ENCODE data around the gene ATP10A. TPM values are rescaled to one million over a fixed set of nuclear protein-coding genes. Genes with fewer than 3 reads are reported as not detected.

The ATP10A gene
- polyA plus RNA-seq, 3 donors, result 0.71 to 3.9 (median 0.92) TPM

- H3K79me2 ChIP-seq (ENCODE audit: insufficient read depth, low read length), result no peaks in the 10 kb centered on the region
- H3K4me1 ChIP-seq (ENCODE audit: control insufficient read depth in 1 of 2, insufficient read depth in 2 of 2, low read length in 2 of 2), result no peaks in the 10 kb centered on the region
- TF ChIP-seq CTCF (IDR thresholded peaks at IDR 0.05), result no peak
- H3K4me2 ChIP-seq (replicated peaks; ENCODE audit: extremely low read depth, low read length, poor library complexity, severe bottlenecking), result no peak overlapping the region
- H3K27ac ChIP-seq (ENCODE audit: low read depth in 1 of 2, low read length in 2 of 2), result no peak overlapping the region
- H3K9ac ChIP-seq (ENCODE audit: insufficient read depth, low read length, poor library complexity, severe bottlenecking), result no peak overlapping the region
- Mint-ChIP-seq H3K4me3 (no peak overlapping the region), H3K9me3 (peaks cover 0 to 11% (median 3%) of the 10 kb centered on the region in 7 donors), H3K27ac (no peak overlapping the region), H3K4me1 (no peaks in the 10 kb centered on the region), H3K36me3 (no peaks in the 10 kb centered on the region), H3K27me3 (ENCODE audit: low read depth in 3 of 3) (peaks cover 0 to 2% (median 1%) of the 10 kb centered on the region in 3 donors)
- no peaks in the 10 kb centered on the region for H4K20me1 ChIP-seq (ENCODE audit: insufficient read depth, low read length)
- intact Hi-C loops (cut with micrococcal nuclease), result no loop called here
- no peak for DNase-seq
- no peaks in the 10 kb centered on the region for H3K9me3 ChIP-seq (replicated peaks in 1 of 2; ENCODE audit: control insufficient read depth in 1 of 2, insufficient read depth in 1 of 2, low read length in 2 of 2)
- H3K27me3 ChIP-seq (ENCODE audit: control insufficient read depth in 2 of 2, insufficient read depth in 2 of 2, low read length in 2 of 2), result no peaks in the 10 kb centered on the region
- H3K4me3 ChIP-seq (replicated peaks in 1 of 3; ENCODE audit: low read depth in 2 of 3, low read length in 3 of 3), result no peak overlapping the region
- H2AFZ ChIP-seq (ENCODE audit: insufficient read depth, low read depth, low read length, poor library complexity, severe bottlenecking), result no peak overlapping the region
- no peaks in the 10 kb centered on the region for H3K36me3 ChIP-seq (replicated peaks in 1 of 2; ENCODE audit: control insufficient read depth in 1 of 2, insufficient read depth in 2 of 2, low read length in 2 of 2)
These were observed 34.5 kb upstream of the ATP10A start for GRCh38 chr15:25897658-25898057.

- WGBS (ENCODE audit: insufficient coverage), result 100% methylated on average over 1 of the region's 3 CpGs
These were observed 31.3 kb upstream of the ATP10A start for GRCh38 chr15:25894371-25894902.

More at GRCh38 chr15:25894371-25894902, 31.3 kb upstream of the ATP10A start:
- peaks cover 0 to 11% (median 3%) of the 10 kb centered on the region in 7 donors for H3K9me3 Mint-ChIP-seq
- Histone ChIP-seq H3K79me2 (ENCODE audit: insufficient read depth, low read length) (no peaks in the 10 kb centered on the region), H3K9me3 (replicated peaks in 1 of 2; ENCODE audit: control insufficient read depth in 1 of 2, insufficient read depth in 1 of 2, low read length in 2 of 2) (no peaks in the 10 kb centered on the region), H3K36me3 (replicated peaks in 1 of 2; ENCODE audit: control insufficient read depth in 1 of 2, insufficient read depth in 2 of 2, low read length in 2 of 2) (no peaks in the 10 kb centered on the region), H3K4me1 (ENCODE audit: control insufficient read depth in 1 of 2, insufficient read depth in 2 of 2, low read length in 2 of 2) (no peaks in the 10 kb centered on the region), H3K27me3 (ENCODE audit: control insufficient read depth in 2 of 2, insufficient read depth in 2 of 2, low read length in 2 of 2) (no peaks in the 10 kb centered on the region), H3K9ac (ENCODE audit: insufficient read depth, low read length, poor library complexity, severe bottlenecking) (no peak overlapping the region), H3K4me3 (replicated peaks in 1 of 3; ENCODE audit: low read depth in 2 of 3, low read length in 3 of 3) (no peak overlapping the region), H4K20me1 (ENCODE audit: insufficient read depth, low read length) (no peaks in the 10 kb centered on the region), H3K27ac (ENCODE audit: low read depth in 1 of 2, low read length in 2 of 2) (no peak overlapping the region), H3K4me2 (replicated peaks; ENCODE audit: extremely low read depth, low read length, poor library complexity, severe bottlenecking) (no peak overlapping the region), H2AFZ (ENCODE audit: insufficient read depth, low read depth, low read length, poor library complexity, severe bottlenecking) (no peak overlapping the region)
- peaks cover 0 to 2% (median 1%) of the 10 kb centered on the region in 3 donors for H3K27me3 Mint-ChIP-seq (ENCODE audit: low read depth in 3 of 3)
- no peak overlapping the region for H3K4me3 Mint-ChIP-seq
- no peak overlapping the region for H3K27ac Mint-ChIP-seq
- H3K4me1 Mint-ChIP-seq, result no peaks in the 10 kb centered on the region
- no peak for TF ChIP-seq CTCF (IDR thresholded peaks at IDR 0.05)
- intact Hi-C loops (cut with micrococcal nuclease), result no loop called here
- DNase-seq, result no peak
- no peaks in the 10 kb centered on the region for H3K36me3 Mint-ChIP-seq

All from CD14-positive monocyte (primary cell).